Caco-2 (cell line): ENCODE measurements around the gene HMMR. TPM values are rescaled to one million over a fixed set of nuclear protein-coding genes. Genes with fewer than 3 reads are reported as not detected.
A peak's percentile ranks its signal among the peaks of the same experiment; 100 is the strongest.

ENCODE experiments used
- BruUV-seq: library from RNA; stranded (reverse); fragments of 400-500 nt; replicated peaks from 2 replicates; lab custom pipeline; 2021; lab: Mats Ljungman, UMichigan
- CTCF ChIA-PET: fragments of 300-600 bp; sonication (Branson Sonifier 250); formaldehyde crosslinking; loops from one replicate; lab custom pipeline; 2022; ENCODE audit warnings: antibody characterized with exemption; lab: Charles Lee
- POLR2A ChIA-PET: fragments of 300-600 bp; sonication (Branson Sonifier 250); formaldehyde crosslinking; loops from one replicate; lab custom pipeline; 2022; ENCODE audit warnings: antibody characterized with exemption; lab: Charles Lee
- DNase-seq, 2 experiments: peaks; one replicate each; pipeline versions ENCODE4 v3.0.0 to v3.0.0-alpha.2; 2020 to 2022
- H3K27me3 ChIP-seq: replicated peaks from 2 replicates; pipeline ENCODE4 v1.6.0; 2011; ENCODE audit warnings: low read length; ENCODE audit not compliant: control insufficient read depth, insufficient read depth
- H3K36me3 ChIP-seq: 2 replicates; pipeline ENCODE4 v1.5.1; 2011; ENCODE audit warnings: low read length; ENCODE audit not compliant: control insufficient read depth, insufficient read depth
- H3K4me1 ChIP-seq: fragments of 250-450 bp; sonication (Bioruptor Pico); 2 replicates; pipeline ENCODE4 v1.5.1; 2020; ENCODE audit warnings: mild to moderate bottlenecking
- H3K4me3 ChIP-seq: 2 replicates; pipeline ENCODE4 v1.5.1; 2011; ENCODE audit warnings: low read depth, mild to moderate bottlenecking, control low read depth, low read length
- H3K9me3 ChIP-seq: fragments of 250-450 bp; sonication (Bioruptor Pico); 2 replicates; pipeline ENCODE4 v1.5.1; 2020; ENCODE audit warnings: mild to moderate bottlenecking, moderate library complexity
- H3K27ac Mint-ChIP-seq: one replicate; pipeline ENCODE4 v1.8.0; 2022; ENCODE audit warnings: mixed read lengths; ENCODE audit not compliant: unreplicated experiment
- H3K27me3 Mint-ChIP-seq: one replicate; pipeline ENCODE4 v1.8.0; 2022; ENCODE audit warnings: mixed read lengths; ENCODE audit not compliant: insufficient read depth, unreplicated experiment
- H3K36me3 Mint-ChIP-seq: one replicate; pipeline ENCODE4 v1.8.0; 2022; ENCODE audit warnings: mild to moderate bottlenecking, mixed read lengths; ENCODE audit not compliant: insufficient read depth, unreplicated experiment
- H3K4me1 Mint-ChIP-seq: one replicate; pipeline ENCODE4 v1.8.0; 2022; ENCODE audit warnings: low read depth, mixed read lengths; ENCODE audit not compliant: unreplicated experiment
- H3K4me3 Mint-ChIP-seq: one replicate; pipeline ENCODE4 v1.8.0; 2022; ENCODE audit warnings: mild to moderate bottlenecking, moderate library complexity, mixed read lengths; ENCODE audit not compliant: unreplicated experiment
- H3K9me3 Mint-ChIP-seq: one replicate; pipeline ENCODE4 v1.8.0; 2022; ENCODE audit warnings: mixed read lengths; ENCODE audit not compliant: unreplicated experiment
- intact Hi-C: fragments of 100-400 bp; cut with micrococcal nuclease; formaldehyde crosslinking; loops from one replicate; pipeline ENCODE4 v1.10.0; 2022; ENCODE audit not compliant: unreplicated experiment
- total RNA-seq: library from RNA; stranded (reverse); gene quantifications from 2 replicates; pipeline ENCODE4 v1.2.3, GENCODE V29; 2022
- TF ChIP-seq, protein P1 (sequence below), 2 experiments: fragments of 200-600 bp in 1 of 2; IDR thresholded peaks; 1 replicate in 1 of 2; 2 replicates in 1 of 2; pipeline versions ENCODE4 v1.5.1 to v1.8.0; 2011 to 2022; ENCODE audit warnings: antibody characterized with exemption in 1 of 2, control low read depth in 1 of 2, inconsistent platforms in 1 of 2, low read depth in 1 of 2, low read length in 1 of 2, mild to moderate bottlenecking in 1 of 2, moderate library complexity in 1 of 2; ENCODE audit not compliant: insufficient read depth in 1 of 2, severe bottlenecking in 1 of 2, unreplicated experiment in 1 of 2

Gene HMMR
- total RNA-seq, 1 experiment from 2014 or later, result 64.2 TPM

DNA sequence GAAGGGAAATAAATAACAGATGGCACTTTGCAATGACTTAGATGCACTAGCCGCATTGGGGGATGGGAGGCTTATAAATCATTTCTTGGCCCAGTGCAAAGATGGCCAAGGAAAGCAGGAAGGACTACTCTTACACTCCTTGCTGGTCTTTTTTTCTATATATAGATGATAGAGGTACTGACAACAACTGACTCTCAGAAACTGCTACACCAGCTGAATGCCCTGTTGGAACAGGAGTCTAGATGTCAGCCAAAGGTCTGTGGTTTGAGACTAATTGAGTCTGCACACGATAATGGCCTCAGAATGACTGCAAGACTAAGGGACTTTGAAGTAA lies 21.4 kb upstream of the HMMR start:
- H3K36me3 ChIP-seq, result peaks cover 2% of the 10 kb centered on the region; the same call in 1 of the 2 replicates
- DNase-seq, result no peak
- CTCF ChIA-PET, result no interaction called here

GRCh38 chr5:163440954-163441353 lies 19.5 kb upstream of the HMMR start:
- Histone ChIP-seq H3K27me3 (no peaks in the 10 kb centered on the region), H3K4me1 (peaks cover 4% of the 10 kb centered on the region; the same call in 1 of the 2 replicates), H3K4me3 (no peak overlapping the region), H3K9me3 (no peaks in the 10 kb centered on the region), H3K36me3 (peaks cover 2% of the 10 kb centered on the region; the same call in 1 of the 2 replicates)
- no peaks in the 10 kb centered on the region for H3K27me3 Mint-ChIP-seq
- ChIA-PET POLR2A (no interaction called here), CTCF (no interaction called here)
- no peaks in the 10 kb centered on the region for H3K4me1 Mint-ChIP-seq
- BruUV-seq, result no TSS peak
- H3K4me3 Mint-ChIP-seq, result no peak overlapping the region
- DNase-seq, result no peak
- H3K27ac Mint-ChIP-seq, result no peak overlapping the region
- TF ChIP-seq, protein P1, sequence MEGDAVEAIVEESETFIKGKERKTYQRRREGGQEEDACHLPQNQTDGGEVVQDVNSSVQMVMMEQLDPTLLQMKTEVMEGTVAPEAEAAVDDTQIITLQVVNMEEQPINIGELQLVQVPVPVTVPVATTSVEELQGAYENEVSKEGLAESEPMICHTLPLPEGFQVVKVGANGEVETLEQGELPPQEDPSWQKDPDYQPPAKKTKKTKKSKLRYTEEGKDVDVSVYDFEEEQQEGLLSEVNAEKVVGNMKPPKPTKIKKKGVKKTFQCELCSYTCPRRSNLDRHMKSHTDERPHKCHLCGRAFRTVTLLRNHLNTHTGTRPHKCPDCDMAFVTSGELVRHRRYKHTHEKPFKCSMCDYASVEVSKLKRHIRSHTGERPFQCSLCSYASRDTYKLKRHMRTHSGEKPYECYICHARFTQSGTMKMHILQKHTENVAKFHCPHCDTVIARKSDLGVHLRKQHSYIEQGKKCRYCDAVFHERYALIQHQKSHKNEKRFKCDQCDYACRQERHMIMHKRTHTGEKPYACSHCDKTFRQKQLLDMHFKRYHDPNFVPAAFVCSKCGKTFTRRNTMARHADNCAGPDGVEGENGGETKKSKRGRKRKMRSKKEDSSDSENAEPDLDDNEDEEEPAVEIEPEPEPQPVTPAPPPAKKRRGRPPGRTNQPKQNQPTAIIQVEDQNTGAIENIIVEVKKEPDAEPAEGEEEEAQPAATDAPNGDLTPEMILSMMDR (IDR thresholded peaks at IDR 0.05; ENCODE audit: insufficient read depth in 1 of 2, low read depth in 1 of 2, low read length in 1 of 2, severe bottlenecking in 1 of 2, unreplicated experiment in 1 of 2), result no peak
- peaks cover 69% of the 10 kb centered on the region for H3K36me3 Mint-ChIP-seq
- no peaks in the 10 kb centered on the region for H3K9me3 Mint-ChIP-seq
- intact Hi-C loops, result no loop called here

More for the DNA sequence above, 21.4 kb upstream of the HMMR start:
- Mint-ChIP-seq H3K4me3 (peak overlapping the region; percentile 90), H3K27ac (peak overlapping the region; percentile 89), H3K27me3 (no peaks in the 10 kb centered on the region), H3K9me3 (no peaks in the 10 kb centered on the region), H3K36me3 (peaks cover 57% of the 10 kb centered on the region), H3K4me1 (no peaks in the 10 kb centered on the region)
- no peaks in the 10 kb centered on the region for H3K27me3 ChIP-seq
- peak overlapping the region; percentile 74 for H3K4me3 ChIP-seq
- POLR2A ChIA-PET, result interaction anchor here (3.4 kb wide), 1 partner anchor 21 kb away, joined by 120 read pairs; the partner anchor contains the start of genes HMMR and NUDCD2
- no peaks in the 10 kb centered on the region for H3K9me3 ChIP-seq
- no TSS peak for BruUV-seq
- intact Hi-C loops, result no loop called here
- TF ChIP-seq, protein P1 (IDR thresholded peaks at IDR 0.05; ENCODE audit: insufficient read depth in 1 of 2, low read depth in 1 of 2, low read length in 1 of 2, severe bottlenecking in 1 of 2, unreplicated experiment in 1 of 2), result no peak
- H3K4me1 ChIP-seq, result peaks cover 4% of the 10 kb centered on the region; the same call in 1 of the 2 replicates

- H3K4me3 Mint-ChIP-seq, result no peak overlapping the region
- H3K36me3 Mint-ChIP-seq, result peaks cover 81% of the 10 kb centered on the region
- no peak overlapping the region for H3K4me3 ChIP-seq
Measured at GRCh38 chr5:163444526-163444925, 15.9 kb upstream of the HMMR start.

More at GRCh38 chr5:163444526-163444925, 15.9 kb upstream of the HMMR start:
- ChIA-PET CTCF (no interaction called here), POLR2A (no interaction called here)
- Mint-ChIP-seq H3K27me3 (no peaks in the 10 kb centered on the region), H3K27ac (no peak overlapping the region), H3K9me3 (no peaks in the 10 kb centered on the region), H3K4me1 (no peaks in the 10 kb centered on the region)
- intact Hi-C loops, result no loop called here
- H3K27me3 ChIP-seq, result no peaks in the 10 kb centered on the region
- H3K9me3 ChIP-seq, result no peaks in the 10 kb centered on the region
- DNase-seq, result no peak
- H3K4me1 ChIP-seq, result no peaks in the 10 kb centered on the region; the same call in 1 of the 2 replicates
- TF ChIP-seq, protein P1 (IDR thresholded peaks at IDR 0.05; ENCODE audit: insufficient read depth in 1 of 2, low read depth in 1 of 2, low read length in 1 of 2, severe bottlenecking in 1 of 2, unreplicated experiment in 1 of 2), result no peak
- H3K36me3 ChIP-seq, result peaks cover 2% of the 10 kb centered on the region; the same call in 1 of the 2 replicates
- BruUV-seq, result TSS peak; percentile 1
